ENCODE measurements around the gene OR14A2.
"Not testable (repeated sequence)": the region's sequence is repeated elsewhere in the genome, so short reads cannot be mapped to it uniquely, and the experiment has no call there.

Gene OR14A2

GRCh38 chr1:247738315-247738714 is 9.6 kb downstream of the OR14A2 start, which contains the start of gene OR14K1:
TSS of gene OR14K1 (plus strand) at chr1:247738615. CDS start at chr1:247738615, 0 bp downstream.
- Histone ChIP-seq H3K4me3 (ENCODE audit: low read depth, low read length) (no peak within 1 kb of the TSS), H3K9me3 (ENCODE audit: control insufficient read depth, insufficient read depth, low read depth, low read length) (no peaks in the 10 kb centered on the region; the same call in 1 of the 2 replicates), H3K4me1 (ENCODE audit: control insufficient read depth, insufficient read depth, low read length) (no peaks in the 10 kb centered on the region), H3K36me3 (ENCODE audit: control insufficient read depth, insufficient read depth, low read length) (no peaks in the 10 kb centered on the region), H3K9ac (ENCODE audit: low read length) (no peak within 1 kb of the TSS), H3K27ac (ENCODE audit: low read depth, low read length) (no peak within 1 kb of the TSS), H3K27me3 (ENCODE audit: control insufficient read depth, insufficient read depth, low read length) (no peaks in the 10 kb centered on the region)

- Histone ChIP-seq H3K27me3 (ENCODE audit: control insufficient read depth, insufficient read depth, low read length) (no peaks in the 10 kb centered on the region), H3K4me3 (ENCODE audit: low read depth, low read length) (no peak overlapping the region), H3K4me1 (ENCODE audit: control insufficient read depth, insufficient read depth, low read length) (no peaks in the 10 kb centered on the region), H3K9me3 (ENCODE audit: control insufficient read depth, insufficient read depth, low read depth, low read length) (peaks cover 2% of the 10 kb centered on the region; the same call in 1 of the 2 replicates), H3K27ac (ENCODE audit: low read depth, low read length) (no peak overlapping the region), H3K9ac (ENCODE audit: low read length) (no peak overlapping the region), H3K36me3 (ENCODE audit: control insufficient read depth, insufficient read depth, low read length) (no peaks in the 10 kb centered on the region)
Observed at GRCh38 chr1:247721222-247721621, 26.7 kb downstream of the OR14A2 start.

GRCh38 chr1:247716546-247716945 is 31.4 kb downstream of the OR14A2 start, which contains the start of gene OR6F1:
TSS of gene OR6F1 (minus strand) at chr1:247716646. CDS start at chr1:247712755, 3,891 bp downstream.
- no peaks in the 10 kb centered on the region for H3K36me3 ChIP-seq (ENCODE audit: control insufficient read depth, insufficient read depth, low read length)
- no peaks in the 10 kb centered on the region; the same call in 1 of the 2 replicates for H3K9me3 ChIP-seq (ENCODE audit: control insufficient read depth, insufficient read depth, low read depth, low read length)
- no peak within 1 kb of the TSS for H3K4me3 ChIP-seq (ENCODE audit: low read depth, low read length)
- no peaks in the 10 kb centered on the region for H3K4me1 ChIP-seq (ENCODE audit: control insufficient read depth, insufficient read depth, low read length)
- H3K9ac ChIP-seq (ENCODE audit: low read length) = no peak within 1 kb of the TSS
- H3K27me3 ChIP-seq (ENCODE audit: control insufficient read depth, insufficient read depth, low read length) = no peaks in the 10 kb centered on the region
- no peak within 1 kb of the TSS for H3K27ac ChIP-seq (ENCODE audit: low read depth, low read length)

- no peaks in the 10 kb centered on the region for H3K36me3 ChIP-seq (ENCODE audit: control insufficient read depth, insufficient read depth, low read length)
- H3K4me1 ChIP-seq (ENCODE audit: control insufficient read depth, insufficient read depth, low read length) = no peaks in the 10 kb centered on the region
- no peaks in the 10 kb centered on the region; the same call in 1 of the 2 replicates for H3K9me3 ChIP-seq (ENCODE audit: control insufficient read depth, insufficient read depth, low read depth, low read length)
- H3K27ac ChIP-seq (ENCODE audit: low read depth, low read length) = no peak overlapping the region
- H3K27me3 ChIP-seq (ENCODE audit: control insufficient read depth, insufficient read depth, low read length) = no peaks in the 10 kb centered on the region
- no peak overlapping the region for H3K4me3 ChIP-seq (ENCODE audit: low read depth, low read length)
- no peak overlapping the region for H3K9ac ChIP-seq (ENCODE audit: low read length)
Observed at GRCh38 chr1:247713753-247714152, 34.2 kb downstream of the OR14A2 start.

- H3K4me3 ChIP-seq (ENCODE audit: low read depth, low read length); H3K4me1 ChIP-seq (ENCODE audit: control insufficient read depth, insufficient read depth, low read length); H3K27me3 ChIP-seq (ENCODE audit: control insufficient read depth, insufficient read depth, low read length); H3K9me3 ChIP-seq (ENCODE audit: control insufficient read depth, insufficient read depth, low read depth, low read length); H3K36me3 ChIP-seq (ENCODE audit: control insufficient read depth, insufficient read depth, low read length); H3K9ac ChIP-seq (ENCODE audit: low read length); H3K27ac ChIP-seq (ENCODE audit: low read depth, low read length): not testable (repeated sequence)
Observed at GRCh38 chr1:247710681-247711080, 37.3 kb downstream of the OR14A2 start.

GRCh38 chr1:247701338-247701737 is 46.6 kb downstream of the OR14A2 start:
- no peak overlapping the region for H3K27ac ChIP-seq (ENCODE audit: low read depth, low read length)
- no peaks in the 10 kb centered on the region for H3K36me3 ChIP-seq (ENCODE audit: control insufficient read depth, insufficient read depth, low read length)
- H3K4me1 ChIP-seq (ENCODE audit: control insufficient read depth, insufficient read depth, low read length) = no peaks in the 10 kb centered on the region
- no peak overlapping the region for H3K4me3 ChIP-seq (ENCODE audit: low read depth, low read length)
- H3K9me3 ChIP-seq (ENCODE audit: control insufficient read depth, insufficient read depth, low read depth, low read length) = peaks cover under 1% of the 10 kb centered on the region; the same call in 1 of the 2 replicates
- no peaks in the 10 kb centered on the region for H3K27me3 ChIP-seq (ENCODE audit: control insufficient read depth, insufficient read depth, low read length)
- H3K9ac ChIP-seq (ENCODE audit: low read length) = no peak overlapping the region

- Histone ChIP-seq H3K4me1 (ENCODE audit: control insufficient read depth, insufficient read depth, low read length) (no peaks in the 10 kb centered on the region), H3K36me3 (ENCODE audit: control insufficient read depth, insufficient read depth, low read length) (no peaks in the 10 kb centered on the region), H3K27me3 (ENCODE audit: control insufficient read depth, insufficient read depth, low read length) (no peaks in the 10 kb centered on the region), H3K9ac (ENCODE audit: low read length) (no peak overlapping the region), H3K9me3 (ENCODE audit: control insufficient read depth, insufficient read depth, low read depth, low read length) (no peaks in the 10 kb centered on the region), H3K4me3 (ENCODE audit: low read depth, low read length) (no peak overlapping the region), H3K27ac (ENCODE audit: low read depth, low read length) (no peak overlapping the region)
Observed at GRCh38 chr1:247681288-247681897, 66.5 kb downstream of the OR14A2 start.

GRCh38 chr1:247680171-247680570 is 67.8 kb downstream of the OR14A2 start:
- Histone ChIP-seq H3K36me3 (ENCODE audit: control insufficient read depth, insufficient read depth, low read length) (no peaks in the 10 kb centered on the region), H3K4me3 (ENCODE audit: low read depth, low read length) (no peak overlapping the region), H3K27me3 (ENCODE audit: control insufficient read depth, insufficient read depth, low read length) (no peaks in the 10 kb centered on the region), H3K27ac (ENCODE audit: low read depth, low read length) (no peak overlapping the region), H3K9ac (ENCODE audit: low read length) (no peak overlapping the region), H3K4me1 (ENCODE audit: control insufficient read depth, insufficient read depth, low read length) (no peaks in the 10 kb centered on the region), H3K9me3 (ENCODE audit: control insufficient read depth, insufficient read depth, low read depth, low read length) (no peaks in the 10 kb centered on the region)

- Histone ChIP-seq H3K27me3 (ENCODE audit: control insufficient read depth, insufficient read depth, low read length) (no peaks in the 10 kb centered on the region), H3K9me3 (ENCODE audit: control insufficient read depth, insufficient read depth, low read depth, low read length) (no peaks in the 10 kb centered on the region), H3K9ac (ENCODE audit: low read length) (no peak within 1 kb of the TSS), H3K36me3 (ENCODE audit: control insufficient read depth, insufficient read depth, low read length) (no peaks in the 10 kb centered on the region), H3K4me1 (ENCODE audit: control insufficient read depth, insufficient read depth, low read length) (no peaks in the 10 kb centered on the region), H3K27ac (ENCODE audit: low read depth, low read length) (no peak within 1 kb of the TSS), H3K4me3 (ENCODE audit: low read depth, low read length) (no peak within 1 kb of the TSS)
Observed at GRCh38 chr1:247679639-247680038, 68.3 kb downstream of the OR14A2 start, which contains the start of gene OR13G1. TSS of gene OR13G1 (minus strand) at chr1:247679739. CDS start at chr1:247673041, 6,698 bp downstream.
